ENCODE data around the gene HSD17B2.

HSD17B2 gene

GRCh38 chr16:82017911-82018568, 17.0 kb upstream of the HSD17B2 start:
- TF ChIP-seq, protein P1, sequence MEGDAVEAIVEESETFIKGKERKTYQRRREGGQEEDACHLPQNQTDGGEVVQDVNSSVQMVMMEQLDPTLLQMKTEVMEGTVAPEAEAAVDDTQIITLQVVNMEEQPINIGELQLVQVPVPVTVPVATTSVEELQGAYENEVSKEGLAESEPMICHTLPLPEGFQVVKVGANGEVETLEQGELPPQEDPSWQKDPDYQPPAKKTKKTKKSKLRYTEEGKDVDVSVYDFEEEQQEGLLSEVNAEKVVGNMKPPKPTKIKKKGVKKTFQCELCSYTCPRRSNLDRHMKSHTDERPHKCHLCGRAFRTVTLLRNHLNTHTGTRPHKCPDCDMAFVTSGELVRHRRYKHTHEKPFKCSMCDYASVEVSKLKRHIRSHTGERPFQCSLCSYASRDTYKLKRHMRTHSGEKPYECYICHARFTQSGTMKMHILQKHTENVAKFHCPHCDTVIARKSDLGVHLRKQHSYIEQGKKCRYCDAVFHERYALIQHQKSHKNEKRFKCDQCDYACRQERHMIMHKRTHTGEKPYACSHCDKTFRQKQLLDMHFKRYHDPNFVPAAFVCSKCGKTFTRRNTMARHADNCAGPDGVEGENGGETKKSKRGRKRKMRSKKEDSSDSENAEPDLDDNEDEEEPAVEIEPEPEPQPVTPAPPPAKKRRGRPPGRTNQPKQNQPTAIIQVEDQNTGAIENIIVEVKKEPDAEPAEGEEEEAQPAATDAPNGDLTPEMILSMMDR (IDR thresholded peaks at IDR 0.05; ENCODE audit: low read depth, low read length): no peak
- H3K4me3 ChIP-seq (ENCODE audit: low read depth, low read length): no peak overlapping the region

GRCh38 chr16:82019535-82019934, 15.5 kb upstream of the HSD17B2 start:
- TF ChIP-seq, protein P1 (IDR thresholded peaks at IDR 0.05; ENCODE audit: low read depth, low read length): no peak
- no peak overlapping the region for H3K4me3 ChIP-seq (ENCODE audit: low read depth, low read length)

DNA sequence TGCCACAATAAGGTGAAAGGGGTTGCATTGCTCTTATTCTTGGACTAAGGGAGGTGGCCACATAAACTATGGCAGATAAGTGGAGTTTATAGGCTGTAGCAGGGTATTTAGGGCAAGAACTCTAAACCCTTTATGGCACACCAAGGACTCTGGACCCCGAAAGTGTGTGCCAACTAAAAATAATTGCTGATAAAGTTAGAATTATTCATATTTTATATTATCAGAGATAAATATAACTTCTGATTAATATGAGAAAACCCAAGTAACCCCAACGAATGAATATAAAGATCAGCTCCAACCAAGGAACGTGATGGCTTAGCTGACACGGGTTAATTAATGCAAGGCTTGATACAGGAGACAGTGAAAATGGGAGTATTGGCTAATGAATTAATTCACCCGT, 15.0 kb upstream of the HSD17B2 start:
- no peak overlapping the region for H3K4me3 ChIP-seq (ENCODE audit: low read depth, low read length)
- TF ChIP-seq, protein P1 (IDR thresholded peaks at IDR 0.05; ENCODE audit: low read depth, low read length): no peak

DNA sequence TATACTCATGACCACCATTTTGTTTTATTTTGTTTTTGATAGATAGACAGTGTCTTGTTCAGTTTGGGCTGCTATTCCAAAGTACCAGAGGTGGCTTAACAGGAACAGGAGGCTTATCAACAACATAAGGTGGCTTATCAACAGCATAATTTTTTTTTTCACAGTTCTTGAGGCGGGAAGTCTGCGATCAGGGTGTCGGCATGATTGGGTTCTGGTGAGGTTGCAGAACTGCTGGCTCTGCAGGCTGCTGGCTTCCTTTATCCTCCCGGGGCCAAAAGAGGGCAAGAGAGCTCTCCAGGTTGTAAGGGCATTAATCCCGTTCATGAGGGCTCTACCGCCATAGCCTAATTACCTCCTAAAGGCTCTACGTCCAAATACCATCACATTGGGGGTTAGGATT, 11.8 kb upstream of the HSD17B2 start:
- TF ChIP-seq, protein P1 (IDR thresholded peaks at IDR 0.05; ENCODE audit: low read depth, low read length): no peak
- H3K4me3 ChIP-seq (ENCODE audit: low read depth, low read length): no peak overlapping the region

GRCh38 chr16:82024316-82024715, 10.7 kb upstream of the HSD17B2 start:
- TF ChIP-seq, protein P1 (IDR thresholded peaks at IDR 0.05; ENCODE audit: low read depth, low read length): no peak
- H3K4me3 ChIP-seq (ENCODE audit: low read depth, low read length): no peak overlapping the region

- no peak overlapping the region for H3K4me3 ChIP-seq (ENCODE audit: low read depth, low read length)
Measured at GRCh38 chr16:82024883-82025282, 10.2 kb upstream of the HSD17B2 start.

GRCh38 chr16:82027629-82028064, 7.4 kb upstream of the HSD17B2 start:
- H3K4me3 ChIP-seq (ENCODE audit: low read depth, low read length): no peak overlapping the region
- TF ChIP-seq, protein P1 (IDR thresholded peaks at IDR 0.05; ENCODE audit: low read depth, low read length): no peak

More at GRCh38 chr16:82024883-82025282, 10.2 kb upstream of the HSD17B2 start:
- TF ChIP-seq, protein P1 (IDR thresholded peaks at IDR 0.05; ENCODE audit: low read depth, low read length): no peak
